SW 1271 (cell line): ENCODE data around the gene ZNF282.
A peak's percentile ranks its signal among the peaks of the same experiment; 100 is the strongest.
"Not testable (repeated sequence)": the region's sequence is repeated elsewhere in the genome, so short reads cannot be mapped to it uniquely, and the experiment has no call there.

ENCODE experiments used
- DNase-seq, 2 experiments: peaks; one replicate each; lab custom pipeline; 2025; lab: John Stamatoyannopoulos, UW

The ZNF282 gene

DNA sequence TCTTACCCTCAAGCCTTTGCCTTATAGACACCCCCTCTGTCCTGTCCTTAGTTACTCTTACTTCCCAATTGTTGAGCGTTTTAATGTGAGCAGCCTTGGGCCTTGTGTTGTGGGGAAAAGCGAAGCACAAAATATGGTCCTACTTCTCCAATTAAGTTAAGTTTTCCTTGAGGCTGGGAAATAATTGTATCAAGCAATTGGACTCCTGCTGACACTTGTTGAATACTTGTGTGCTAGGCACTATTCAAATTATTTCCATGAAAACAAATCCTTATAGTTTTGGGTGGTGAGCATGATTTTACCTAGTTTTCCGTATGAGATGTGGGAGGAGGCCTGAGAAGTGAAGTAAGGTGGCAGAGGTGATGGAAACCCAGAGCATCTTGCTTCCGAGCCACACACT, 61.2 kb downstream of the ZNF282 start:
- no peak for DNase-seq

DNA sequence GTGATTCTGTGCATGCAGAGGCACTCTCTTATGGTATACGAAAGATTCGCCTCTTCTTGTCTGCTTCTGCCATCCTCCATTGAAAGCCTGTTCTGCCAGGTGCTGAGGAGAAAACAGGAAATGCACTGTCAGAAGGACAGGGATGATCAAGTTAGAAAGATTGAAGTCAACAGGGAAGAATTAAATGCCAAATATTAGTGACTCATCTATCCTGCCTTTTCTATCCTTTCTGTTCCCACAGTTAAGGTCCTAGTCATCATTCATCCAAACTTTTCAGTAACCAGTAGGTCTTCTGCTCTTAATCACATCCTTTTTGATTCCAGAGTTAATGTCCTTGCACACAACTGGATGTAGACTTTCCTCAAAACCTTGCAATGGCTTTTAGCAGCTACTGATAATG, 61.8 kb downstream of the ZNF282 start:
- DNase-seq = no peak

DNA sequence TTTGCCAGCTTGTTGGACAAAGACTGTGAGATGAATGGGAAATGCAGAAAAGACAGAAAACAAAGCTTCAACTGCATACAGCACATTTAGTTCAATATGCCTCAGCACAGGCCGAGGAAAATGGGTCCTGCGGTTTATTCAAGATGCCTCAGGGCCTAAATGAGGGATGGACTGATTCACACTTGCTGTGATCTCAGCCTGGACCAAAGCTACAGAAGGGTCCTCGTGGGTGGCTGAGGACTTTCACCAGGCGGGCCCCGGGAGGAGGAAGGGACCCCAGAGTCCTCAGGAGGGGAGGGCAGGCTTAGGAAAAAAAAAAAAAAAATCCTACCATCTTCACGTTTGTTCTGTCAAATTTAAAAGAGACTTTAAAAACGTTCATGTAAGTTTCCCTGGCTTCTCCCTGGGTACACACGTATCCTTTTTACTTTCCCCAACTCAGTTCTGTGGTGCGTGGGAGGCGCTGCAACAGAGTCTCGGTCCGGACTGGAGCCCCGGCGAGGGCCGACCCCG, 66.0 kb downstream of the ZNF282 start:
- DNase-seq = no peak

DNA sequence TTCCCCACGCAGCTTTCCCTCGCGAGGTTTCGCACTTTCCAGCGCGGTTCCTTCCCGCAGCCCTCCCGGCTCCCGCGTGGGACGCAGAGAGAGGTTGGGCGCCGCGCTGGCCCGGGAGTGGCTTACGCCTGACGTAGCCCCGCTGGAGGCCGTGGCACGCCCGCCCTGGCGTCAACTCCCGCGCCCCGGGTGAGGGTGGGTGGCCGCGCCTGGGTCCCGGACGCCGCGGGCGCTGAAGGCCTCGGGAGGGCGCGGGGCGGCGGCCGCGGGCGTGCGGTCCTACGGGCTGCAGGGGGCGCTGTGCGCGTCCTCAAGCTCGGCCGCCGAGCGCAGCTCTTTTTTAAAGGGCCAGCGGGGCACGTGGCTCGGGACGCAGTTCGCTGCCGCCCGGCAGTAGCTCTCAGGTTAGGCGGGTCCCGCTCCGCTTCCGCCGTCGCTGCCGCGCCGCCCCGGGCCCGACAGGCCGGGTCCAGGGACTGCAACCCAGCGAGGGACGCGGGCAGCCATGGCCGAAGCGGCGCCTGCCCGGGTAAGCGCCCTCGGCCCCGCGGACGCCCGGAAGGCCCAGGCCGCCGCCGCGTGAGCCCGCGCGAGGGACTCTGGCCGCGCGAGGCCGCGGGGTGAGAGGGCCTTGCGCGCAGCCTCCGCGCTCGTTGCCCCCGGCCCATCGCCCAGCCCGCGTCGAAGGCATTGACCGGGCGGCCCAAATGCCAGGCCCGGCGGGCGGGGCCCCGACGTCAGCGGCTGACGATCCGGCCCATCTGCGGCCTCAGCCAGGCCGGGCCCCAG, 66.7 kb downstream of the ZNF282 start, which contains the start of gene ZNF783:
Gene ZNF783 (plus strand): TSS at position 368 of the 789 bp plus-strand sequence. CDS start 138 bp downstream, at position 506.
- peak; percentile 66 to 74 for DNase-seq

DNA sequence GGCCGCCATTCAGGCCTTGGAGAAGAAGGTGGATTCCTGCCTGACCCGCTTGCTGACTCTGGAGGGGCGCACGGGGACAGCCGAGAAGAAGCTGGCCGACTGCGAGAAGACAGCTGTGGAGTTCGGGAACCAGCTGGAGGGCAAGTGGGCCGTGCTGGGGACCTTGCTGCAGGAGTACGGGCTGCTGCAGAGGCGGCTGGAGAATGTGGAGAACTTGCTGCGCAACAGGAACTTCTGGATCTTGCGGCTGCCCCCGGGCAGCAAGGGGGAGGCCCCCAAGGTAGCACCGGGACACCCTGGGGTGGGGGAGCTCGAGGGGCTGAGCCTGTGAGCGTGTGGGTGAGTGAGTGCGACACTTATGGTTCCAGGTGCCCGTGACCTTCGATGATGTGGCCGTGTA, 71.1 kb downstream of the ZNF282 start:
- DNase-seq = no peak

DNA sequence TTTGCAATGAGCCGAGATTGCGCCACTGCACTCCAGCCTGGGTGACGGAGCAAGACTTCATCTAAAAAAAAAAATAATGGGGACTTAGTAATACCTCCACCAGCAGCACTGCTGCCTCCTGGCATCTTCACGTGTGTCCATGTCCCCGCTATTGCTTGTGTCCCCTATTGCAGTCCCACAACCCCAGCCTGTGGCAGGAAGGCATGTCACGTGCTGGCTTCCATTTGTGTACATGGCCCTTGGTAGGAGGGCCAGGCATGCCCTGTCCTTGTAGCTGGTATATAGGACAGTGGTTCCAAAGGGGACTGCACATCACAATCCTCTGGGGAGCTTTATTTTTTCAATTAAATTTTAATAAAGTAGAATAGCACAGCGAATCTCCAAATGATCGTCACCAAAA, 72.4 kb downstream of the ZNF282 start:
- DNase-seq = no peak

DNA sequence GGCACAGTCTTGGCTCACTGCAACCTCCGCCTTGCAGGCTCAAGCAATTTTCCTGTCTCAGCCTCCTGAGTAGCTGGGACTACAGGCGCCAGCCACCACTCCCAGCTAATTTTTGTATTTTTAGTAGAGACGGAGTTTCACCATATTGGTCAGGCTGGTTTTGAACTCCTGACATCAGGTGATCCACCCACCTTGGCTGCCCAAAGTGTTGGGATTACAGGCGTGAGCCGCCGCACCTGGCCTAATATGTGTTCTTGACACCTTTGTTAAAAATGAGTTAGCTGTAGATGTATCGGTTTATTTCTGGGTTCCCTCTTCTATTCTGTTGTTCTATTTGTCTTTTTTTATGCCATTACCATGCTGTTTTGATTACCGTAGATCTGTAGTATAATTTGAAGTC, 79.1 kb downstream of the ZNF282 start:
- not testable (repeated sequence) for DNase-seq
